Measurements from ENCODE around the gene GNL1.
"Not testable (repeated sequence)": the region's sequence is repeated elsewhere in the genome, so short reads cannot be mapped to it uniquely, and the experiment has no call there.

Gene GNL1

GRCh38 chr6:30565772-30566171 is 9.5 kb upstream of the GNL1 start:
- no peak for DNase-seq

GRCh38 chr6:30564114-30564513 is 7.8 kb upstream of the GNL1 start:
- no peak for DNase-seq

- no peak for DNase-seq
Observed at GRCh38 chr6:30562470-30563425, 6.5 kb upstream of the GNL1 start.

DNA sequence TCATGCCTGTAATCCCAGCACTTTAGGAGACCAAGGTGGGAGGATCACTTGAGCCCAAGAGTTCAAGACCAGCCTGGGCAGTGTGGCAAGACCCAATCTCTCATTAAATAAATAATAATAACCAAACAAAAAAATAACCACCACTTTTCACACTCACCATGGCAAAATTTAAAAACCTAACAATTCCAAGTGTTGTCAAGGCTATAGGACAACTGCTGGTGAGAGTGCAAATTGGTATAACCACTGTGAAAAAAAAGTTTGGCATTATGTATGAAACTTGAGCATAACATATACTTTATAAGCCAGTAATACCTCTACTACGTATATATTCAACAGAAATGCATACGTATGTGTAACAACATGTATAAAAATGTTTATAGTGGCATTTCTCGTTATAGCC is 4.6 kb upstream of the GNL1 start:
- no peak for DNase-seq

DNA sequence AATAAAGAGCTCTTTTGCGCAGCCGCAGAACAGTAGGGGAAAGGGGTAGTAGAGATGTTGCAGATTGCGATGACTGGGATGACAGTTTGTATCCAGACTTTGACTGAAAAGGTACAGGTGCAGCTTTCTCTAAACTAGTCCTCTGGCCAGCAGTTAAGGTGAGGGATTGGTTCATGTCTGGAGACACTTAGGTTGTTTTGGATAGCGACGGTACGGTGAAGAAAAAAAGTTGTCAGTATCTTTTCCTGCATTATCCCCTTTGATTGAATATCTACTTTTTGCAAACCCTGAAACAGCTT is 1.3 kb upstream of the GNL1 start:
- peak; percentile 73 for DNase-seq

GRCh38 chr6:30556906-30557682 is 805 bp upstream of the GNL1 start, which contains the start of gene PRR3:
Gene PRR3 (plus strand): TSS chr6:30557295. CDS start chr6:30557345, 50 bp downstream.
- peak; percentile 94 for DNase-seq

DNA sequence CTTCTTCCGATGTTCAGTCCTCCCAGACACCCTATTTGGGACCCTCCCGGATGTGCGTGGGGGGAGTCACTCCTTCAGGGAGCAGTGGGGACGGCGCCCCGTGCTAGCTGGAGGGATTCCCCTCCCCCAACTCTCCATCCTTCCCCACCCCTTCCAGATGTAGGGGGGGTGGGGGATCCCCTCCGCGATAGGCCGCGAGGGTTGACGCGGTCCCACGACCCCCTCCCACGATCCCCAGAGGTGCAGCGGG is 548 bp downstream of the GNL1 start:
- DNase-seq, result no peak

DNA sequence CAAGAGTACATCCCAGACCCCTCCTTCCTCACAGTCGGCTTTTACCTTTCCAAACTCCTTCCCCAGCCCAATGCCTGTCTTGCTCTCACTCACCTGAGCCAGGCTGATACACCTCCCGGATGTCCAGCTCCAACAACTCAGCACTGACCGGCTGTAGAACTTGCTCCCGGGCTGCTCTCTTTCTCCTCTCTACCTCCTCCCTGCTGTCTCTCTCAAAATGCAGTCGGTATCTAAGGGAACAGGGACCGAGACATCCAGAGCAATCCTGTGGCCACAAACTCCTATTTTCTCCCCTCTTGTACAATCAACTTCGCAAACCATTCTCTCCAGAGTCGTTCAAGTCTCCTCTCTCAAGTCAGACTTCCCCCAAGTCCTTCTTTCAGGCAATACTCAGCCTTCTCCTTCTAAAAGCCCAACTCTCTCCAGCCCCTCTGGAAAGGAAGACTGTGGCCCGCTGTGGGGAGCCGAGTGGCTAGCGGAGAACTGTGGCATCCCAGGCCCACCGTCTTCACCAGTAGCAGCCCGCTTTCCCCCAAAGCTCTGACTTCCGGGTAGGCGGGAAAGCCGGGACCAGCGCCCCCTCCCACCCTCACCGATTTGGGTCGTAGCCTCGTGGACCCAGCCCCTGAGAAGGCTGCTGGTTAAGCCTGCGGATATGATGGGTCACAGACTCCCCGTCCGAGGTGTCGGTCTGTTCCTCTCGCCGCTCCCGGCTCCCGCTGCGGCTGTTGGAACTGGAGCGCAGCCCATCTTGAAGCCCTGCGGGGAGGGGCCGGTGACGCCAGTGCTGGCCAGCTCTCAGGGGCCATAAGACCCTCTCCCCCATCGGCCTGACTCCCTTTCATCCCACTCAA is 1.1 kb downstream of the GNL1 start:
- DNase-seq, result peak; percentile 18

DNA sequence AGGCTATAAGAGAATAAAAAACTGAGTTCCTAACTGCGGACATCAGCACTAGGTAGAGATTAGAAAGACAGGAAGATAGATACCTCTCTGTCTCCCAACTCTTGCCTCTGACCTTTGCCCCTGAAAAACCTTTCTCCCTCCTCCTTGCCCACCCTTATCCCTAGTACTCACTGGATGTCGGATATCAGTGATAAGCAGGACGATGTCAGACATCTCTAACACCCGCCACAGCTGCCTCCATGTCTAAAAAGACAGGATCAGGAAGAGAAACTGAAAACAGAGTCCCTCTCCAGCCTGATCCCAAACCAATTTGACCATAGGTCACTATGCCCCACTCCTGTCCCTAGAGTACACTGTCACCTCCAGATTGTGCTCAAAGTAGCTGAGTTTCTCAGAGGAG is 1.9 kb downstream of the GNL1 start:
- DNase-seq, result no peak

- DNase-seq, result no peak
Observed at GRCh38 chr6:30548375-30548774, 7.9 kb downstream of the GNL1 start.

DNA sequence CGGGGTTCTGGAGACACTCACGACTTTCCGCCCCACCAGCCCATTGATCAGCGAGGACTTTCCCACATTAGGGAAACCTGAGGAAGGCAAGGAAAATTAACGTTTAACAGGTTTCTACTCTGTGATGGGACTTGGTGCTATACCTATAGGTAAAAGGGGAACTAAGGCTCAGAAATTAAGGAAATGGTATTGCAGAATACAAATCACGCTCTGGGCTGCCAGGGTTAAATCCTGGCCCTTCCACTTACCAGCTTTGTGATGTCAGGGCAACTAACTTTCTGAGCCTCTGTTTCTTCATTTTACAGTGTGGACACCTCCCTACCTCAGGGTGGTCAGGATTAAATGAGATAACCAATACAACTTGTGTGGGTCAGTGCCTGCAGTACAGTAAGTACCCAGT is 8.8 kb downstream of the GNL1 start:
- no peak for DNase-seq

DNA sequence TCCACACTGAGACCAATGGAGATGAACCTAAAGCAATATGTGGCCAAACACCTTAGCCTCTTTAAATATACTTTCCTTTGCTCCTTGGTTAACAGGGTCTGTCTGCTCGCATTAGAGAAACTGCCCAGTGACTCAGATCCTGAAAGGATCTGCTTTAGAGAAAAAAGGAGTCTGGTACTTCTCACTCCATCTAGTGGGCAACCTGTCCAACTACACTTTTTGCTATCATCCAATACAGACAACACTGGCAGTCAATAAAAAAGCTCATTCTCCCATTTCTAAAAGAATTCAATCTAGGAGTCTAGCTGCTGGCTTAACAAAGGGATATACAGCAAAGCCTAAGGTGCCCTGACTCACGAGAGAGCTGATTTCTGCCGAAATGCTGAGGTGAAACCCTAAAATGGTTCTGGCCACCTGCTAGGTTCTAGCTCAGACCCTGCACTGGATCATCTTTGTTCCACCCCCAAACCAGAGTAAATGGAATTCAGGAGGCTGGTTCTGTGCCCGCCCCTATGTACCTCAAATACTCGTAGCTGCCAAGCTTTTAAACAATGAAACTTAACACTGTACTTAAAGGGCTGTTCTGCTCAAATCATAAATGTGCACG is 11.5 kb downstream of the GNL1 start:
- peak; percentile 79 for DNase-seq

- no peak for DNase-seq
Observed at GRCh38 chr6:30543821-30544220, 12.5 kb downstream of the GNL1 start.

DNA sequence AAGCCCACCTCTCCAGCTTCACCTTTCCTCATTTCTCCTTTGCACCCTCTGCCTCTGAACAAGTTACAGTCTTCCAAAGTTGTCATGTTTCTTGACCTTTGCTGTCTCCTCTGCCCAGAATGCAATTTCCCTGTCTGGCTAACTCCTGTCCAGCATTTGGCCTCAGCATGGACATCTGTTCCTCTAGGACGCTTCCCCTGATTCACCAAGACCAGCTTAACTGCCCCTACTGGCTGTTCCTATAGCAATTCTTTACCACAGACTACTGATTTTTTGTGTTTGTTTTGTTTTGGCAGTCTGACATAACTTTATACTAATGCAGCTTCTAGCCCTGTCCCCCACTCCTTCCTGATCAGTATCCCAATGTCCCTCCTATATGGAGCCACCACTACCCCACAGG is 13.4 kb downstream of the GNL1 start:
- no peak for DNase-seq

- no peak for DNase-seq
Observed at GRCh38 chr6:30542404-30542725, 13.9 kb downstream of the GNL1 start.

- DNase-seq, result peak; percentile 82
Observed at GRCh38 chr6:30541515-30542403, 14.5 kb downstream of the GNL1 start.

- DNase-seq, result no peak
Observed at GRCh38 chr6:30537931-30538330, 18.4 kb downstream of the GNL1 start.

GRCh38 chr6:30533460-30534294 is 22.6 kb downstream of the GNL1 start:
- peak; percentile 48 for DNase-seq

DNA sequence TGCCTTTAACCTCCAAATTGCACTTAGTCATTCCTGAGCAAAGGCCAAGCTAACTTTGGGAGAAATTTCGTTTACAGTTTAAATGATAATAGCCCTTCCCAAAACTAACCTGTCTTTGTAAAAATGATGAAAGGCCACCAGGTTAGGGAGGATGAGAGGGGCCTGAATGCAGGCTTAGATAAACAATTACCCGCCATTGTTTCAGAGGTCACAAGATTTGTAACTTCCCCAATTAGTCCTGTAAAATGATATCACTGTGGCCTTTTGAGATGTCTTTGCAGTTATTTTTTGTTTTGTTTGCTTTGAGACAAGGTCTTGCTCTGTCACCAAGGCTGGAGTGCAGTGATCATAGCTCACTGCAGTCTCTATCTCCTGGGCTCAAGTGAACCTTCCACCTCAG is 26.3 kb downstream of the GNL1 start:
- no peak for DNase-seq

- DNase-seq, result peak; percentile 88
Observed at GRCh38 chr6:30529349-30529875, 26.9 kb downstream of the GNL1 start.

DNA sequence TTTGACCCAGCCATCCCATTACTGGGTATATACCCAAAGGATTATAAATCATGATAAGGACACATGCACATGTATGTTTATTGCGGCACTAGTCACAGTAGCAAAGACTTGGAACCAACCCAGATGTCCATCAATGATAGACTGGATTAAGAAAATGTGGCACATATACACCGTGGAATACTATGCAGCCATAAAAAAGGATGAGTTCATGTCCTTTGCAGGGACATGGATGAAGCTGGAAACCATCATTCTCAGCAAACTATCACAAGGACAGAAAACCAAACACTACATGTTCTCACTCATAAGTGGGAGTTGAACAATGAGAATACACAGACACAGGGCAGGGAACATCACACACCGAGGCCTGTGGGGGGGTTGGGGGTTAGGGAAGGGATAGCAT is 29.8 kb downstream of the GNL1 start:
- DNase-seq, result not testable (repeated sequence)

Measured in activated CD4-positive, alpha-beta T cell treated with anti-CD3 and anti-CD28 coated beads, Interleukin-10, Interleukin-2, amounts not matched to agents 100 ng/mL and 50 ng/mL, durations not matched to agents 16 hours and 8 hours (primary cell).